PC-9 (cell line): ENCODE measurements around the gene MAGI2. TPM values are rescaled to one million over a fixed set of nuclear protein-coding genes. Genes with fewer than 3 reads are reported as not detected.

Experiments
- BruUV-seq: library from RNA; stranded (reverse); fragments of 400-500 nt; replicated peaks from 2 replicates; lab custom pipeline; 2021; lab: Mats Ljungman, UMichigan
- CTCF ChIA-PET: fragments of 300-600 bp; sonication (Branson Sonifier 250); formaldehyde crosslinking; loops from one replicate; lab custom pipeline; 2022; ENCODE audit warnings: antibody characterized with exemption; lab: Charles Lee
- POLR2A ChIA-PET: fragments of 300-600 bp; sonication (Branson Sonifier 250); formaldehyde crosslinking; loops from one replicate; lab custom pipeline; 2022; ENCODE audit warnings: antibody characterized with exemption; ENCODE audit not compliant: unreplicated experiment; lab: Charles Lee
- DNase-seq, 2 experiments: peaks; one replicate each; pipeline versions ENCODE4 v3.0.0 to v3.0.0-alpha.2; 2015 to 2022; ENCODE audit warnings: mixed read lengths in 1 of 2
- H2AFZ ChIP-seq: fragments of 200-600 bp; sonication (generic); 2 replicates; pipeline ENCODE4 v1.8.1; 2017; ENCODE audit warnings: antibody characterized with exemption
- H3F3A ChIP-seq: fragments of 200-600 bp; sonication (generic); 2 replicates; pipeline ENCODE4 v1.8.1; 2017; ENCODE audit warnings: antibody characterized with exemption, mild to moderate bottlenecking, low read depth; ENCODE audit not compliant: insufficient read depth
- H3K27ac ChIP-seq: fragments of 200-600 bp; sonication (generic); 2 replicates; pipeline ENCODE4 v1.6.1; 2016; ENCODE audit warnings: mixed run types
- H3K27me3 ChIP-seq: fragments of 200-600 bp; sonication (generic); 2 replicates; pipeline ENCODE4 v1.6.1; 2016; ENCODE audit warnings: low read depth, mixed run types; ENCODE audit not compliant: insufficient read depth
- H3K36me3 ChIP-seq: fragments of 200-600 bp; sonication (generic); 2 replicates; pipeline ENCODE4 v1.6.1; 2016; ENCODE audit warnings: low read depth, mixed run types
- H3K4me1 ChIP-seq: fragments of 200-600 bp; sonication (generic); replicated peaks from 2 replicates; pipeline ENCODE4 v1.6.1; 2016; ENCODE audit warnings: mixed run types; ENCODE audit not compliant: insufficient read depth
- H3K4me2 ChIP-seq: fragments of 200-600 bp; sonication (generic); 2 replicates; pipeline ENCODE4 v1.6.1; 2017; ENCODE audit warnings: mixed run types
- H3K4me3 ChIP-seq: fragments of 200-600 bp; sonication (generic); 2 replicates; pipeline ENCODE4 v1.6.1; 2016; ENCODE audit warnings: mixed run types
- H3K79me2 ChIP-seq: fragments of 200-600 bp; sonication (generic); 2 replicates; pipeline ENCODE4 v1.6.1; 2017; ENCODE audit warnings: low read depth, mixed run types
- H3K9me2 ChIP-seq: fragments of 200-600 bp; sonication (generic); 2 replicates; pipeline ENCODE4 v1.8.1; 2017; ENCODE audit warnings: mild to moderate bottlenecking; ENCODE audit not compliant: insufficient read depth
- H3K9me3 ChIP-seq: fragments of 200-600 bp; sonication (generic); 2 replicates; pipeline ENCODE4 v1.8.1; 2016; ENCODE audit warnings: low read depth; ENCODE audit not compliant: insufficient read depth
- H4K20me1 ChIP-seq: fragments of 200-600 bp; sonication (generic); 2 replicates; pipeline ENCODE4 v1.8.1; 2017; ENCODE audit not compliant: insufficient read depth
- EZH2 ChIP-seq: fragments of 200-600 bp; sonication (generic); IDR thresholded peaks from 2 replicates; pipeline ENCODE4 v1.8.0; 2017; ENCODE audit warnings: antibody characterized with exemption, low read depth
- intact Hi-C: fragments of 100-400 bp; cut with micrococcal nuclease; formaldehyde crosslinking; loops from one replicate; pipeline ENCODE4 v1.10.0; 2022; ENCODE audit not compliant: unreplicated experiment
- total RNA-seq: library from RNA; stranded (reverse); gene quantifications from 2 replicates; pipeline ENCODE4 v1.2.3, GENCODE V29; 2021
- TF ChIP-seq, protein P1 (sequence below): fragments of 200-600 bp; sonication (generic); conservative IDR thresholded peaks from 2 replicates; pipeline ENCODE4 v1.6.1; 2017; ENCODE audit warnings: mixed run types, antibody characterized with exemption, mild to moderate bottlenecking, moderate library complexity

Gene MAGI2
- total RNA-seq, 1 experiment from 2014 or later: 0.92 TPM

DNA sequence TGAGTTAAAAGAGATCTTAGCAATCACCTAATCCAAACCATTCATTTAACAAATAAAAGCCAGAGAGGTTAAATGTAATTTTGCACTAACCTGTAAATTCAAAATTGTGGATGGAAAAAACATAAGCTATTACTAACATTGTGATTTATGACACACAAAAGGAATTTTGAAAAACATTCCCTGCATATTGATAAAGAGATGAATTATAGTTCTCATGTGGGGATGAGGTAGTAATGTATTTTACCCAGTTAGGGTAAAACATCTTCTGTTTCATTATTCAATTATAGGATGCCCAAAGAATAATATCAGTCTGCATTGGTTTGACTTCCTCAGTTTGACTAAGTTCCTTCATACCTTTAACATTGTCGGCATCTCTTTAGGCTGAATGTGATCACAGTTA is 1093.6 kb downstream of the MAGI2 start:
- H3K36me3 ChIP-seq: no peaks in the 10 kb centered on the region
- H3K27me3 ChIP-seq: no peaks in the 10 kb centered on the region
- H3K4me2 ChIP-seq: no peak overlapping the region
- no peaks in the 10 kb centered on the region for H4K20me1 ChIP-seq
- H3K9me3 ChIP-seq: no peaks in the 10 kb centered on the region
- H3F3A ChIP-seq: no peaks in the 10 kb centered on the region
- TF ChIP-seq, protein P1, sequence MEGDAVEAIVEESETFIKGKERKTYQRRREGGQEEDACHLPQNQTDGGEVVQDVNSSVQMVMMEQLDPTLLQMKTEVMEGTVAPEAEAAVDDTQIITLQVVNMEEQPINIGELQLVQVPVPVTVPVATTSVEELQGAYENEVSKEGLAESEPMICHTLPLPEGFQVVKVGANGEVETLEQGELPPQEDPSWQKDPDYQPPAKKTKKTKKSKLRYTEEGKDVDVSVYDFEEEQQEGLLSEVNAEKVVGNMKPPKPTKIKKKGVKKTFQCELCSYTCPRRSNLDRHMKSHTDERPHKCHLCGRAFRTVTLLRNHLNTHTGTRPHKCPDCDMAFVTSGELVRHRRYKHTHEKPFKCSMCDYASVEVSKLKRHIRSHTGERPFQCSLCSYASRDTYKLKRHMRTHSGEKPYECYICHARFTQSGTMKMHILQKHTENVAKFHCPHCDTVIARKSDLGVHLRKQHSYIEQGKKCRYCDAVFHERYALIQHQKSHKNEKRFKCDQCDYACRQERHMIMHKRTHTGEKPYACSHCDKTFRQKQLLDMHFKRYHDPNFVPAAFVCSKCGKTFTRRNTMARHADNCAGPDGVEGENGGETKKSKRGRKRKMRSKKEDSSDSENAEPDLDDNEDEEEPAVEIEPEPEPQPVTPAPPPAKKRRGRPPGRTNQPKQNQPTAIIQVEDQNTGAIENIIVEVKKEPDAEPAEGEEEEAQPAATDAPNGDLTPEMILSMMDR: no peak
- no peak for TF ChIP-seq EZH2
- CTCF ChIA-PET: no interaction called here
- intact Hi-C loops: no loop called here
- no peak overlapping the region for H2AFZ ChIP-seq
- H3K4me1 ChIP-seq: no peaks in the 10 kb centered on the region
- POLR2A ChIA-PET: no interaction called here
- H3K79me2 ChIP-seq: no peaks in the 10 kb centered on the region
- no TSS peak for BruUV-seq
- H3K9me2 ChIP-seq: no peaks in the 10 kb centered on the region
- no peak overlapping the region for H3K27ac ChIP-seq
- no peak overlapping the region for H3K4me3 ChIP-seq
- DNase-seq: no peak

DNA sequence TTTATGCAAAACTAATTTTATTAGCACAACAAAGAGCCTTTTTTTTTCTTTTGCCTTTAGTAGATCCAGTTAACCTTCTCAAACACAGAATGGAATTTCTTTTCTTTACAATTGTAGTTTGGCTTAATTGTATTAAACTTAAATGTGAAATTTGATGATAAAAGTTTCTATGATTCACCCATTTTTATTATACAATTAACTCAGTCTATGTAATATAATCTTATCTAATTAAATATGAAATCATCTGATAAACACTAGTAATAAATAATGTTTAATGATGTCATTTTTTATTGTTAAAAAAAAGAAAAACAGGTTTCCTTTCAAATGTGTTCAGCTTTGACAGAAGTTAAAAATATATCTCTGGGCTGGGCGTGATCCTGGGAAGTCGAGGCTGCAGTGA is 1095.8 kb downstream of the MAGI2 start:
- TF ChIP-seq, protein P1: no peak
- no peak for TF ChIP-seq EZH2
- Histone ChIP-seq H3K27ac (no peak overlapping the region), H3K4me3 (no peak overlapping the region), H3K27me3 (no peaks in the 10 kb centered on the region), H3K4me2 (no peak overlapping the region), H3K79me2 (no peaks in the 10 kb centered on the region), H3K9me3 (no peaks in the 10 kb centered on the region), H3K4me1 (no peaks in the 10 kb centered on the region), H4K20me1 (no peaks in the 10 kb centered on the region), H3F3A (no peaks in the 10 kb centered on the region), H2AFZ (no peak overlapping the region), H3K36me3 (no peaks in the 10 kb centered on the region), H3K9me2 (no peaks in the 10 kb centered on the region)
- no peak for DNase-seq
- ChIA-PET POLR2A (no interaction called here), CTCF (no interaction called here)
- BruUV-seq: no TSS peak
- intact Hi-C loops: no loop called here

DNA sequence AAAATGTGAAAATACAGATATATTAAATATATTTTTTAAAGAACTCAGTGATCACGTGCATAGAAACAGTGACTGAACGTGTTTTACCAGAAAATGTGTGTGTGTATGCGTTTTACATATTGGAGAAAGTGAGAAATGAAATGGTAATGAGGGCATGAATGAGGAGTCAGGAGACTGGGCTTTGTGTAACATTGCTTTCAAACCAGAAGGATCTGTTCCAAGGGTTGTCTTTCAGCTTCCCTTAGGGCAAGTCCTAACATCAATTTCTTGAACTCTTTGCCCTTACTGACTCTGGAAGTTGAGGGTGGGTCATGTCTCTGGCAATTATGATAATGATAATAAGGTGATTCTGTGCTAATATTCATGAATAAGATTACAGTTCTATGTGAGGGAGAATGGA is 1097.6 kb downstream of the MAGI2 start:
- POLR2A ChIA-PET: interaction anchor here (0.7 kb wide), 1 partner anchor 544 kb away, joined by 8 read pairs; no protein-coding TSS in a partner anchor
- no peak for DNase-seq
- no peak overlapping the region for H3K27ac ChIP-seq
- H3F3A ChIP-seq: no peaks in the 10 kb centered on the region
- no peaks in the 10 kb centered on the region for H3K36me3 ChIP-seq
- H3K4me3 ChIP-seq: no peak overlapping the region
- H3K9me2 ChIP-seq: no peaks in the 10 kb centered on the region
- H4K20me1 ChIP-seq: no peaks in the 10 kb centered on the region
- TF ChIP-seq EZH2: no peak
- TF ChIP-seq, protein P1: no peak
- H3K4me2 ChIP-seq: no peak overlapping the region
- CTCF ChIA-PET: no interaction called here
- BruUV-seq: no TSS peak
- intact Hi-C loops: no loop called here
- no peaks in the 10 kb centered on the region for H3K79me2 ChIP-seq
- no peaks in the 10 kb centered on the region for H3K27me3 ChIP-seq
- H2AFZ ChIP-seq: no peak overlapping the region
- H3K4me1 ChIP-seq: no peaks in the 10 kb centered on the region
- no peaks in the 10 kb centered on the region for H3K9me3 ChIP-seq
